Tibial artery (tissue), 4 donors: Measurements from ENCODE around the gene CCDC141.

Source experiments
- DNase-seq, 2 donors: peaks; one replicate each; pipeline ENCODE4 v3.0.0-alpha.2; 2019
- H3K27ac ChIP-seq, 2 donors: fragments of 200-600 bp; sonication (generic) in 1 of 2; 1 replicate in 1 of 2; 2 replicates in 1 of 2; pipeline ENCODE4 v1.5.1; 2018 to 2019; ENCODE audit warnings: mild to moderate bottlenecking in 1 of 2
- H3K27me3 ChIP-seq, 2 donors: fragments of 200-600 bp; sonication (generic) in 1 of 2; one replicate each; pipeline versions ENCODE4 v1.5.1 to v1.6.0; 2016 to 2019
- H3K36me3 ChIP-seq, 3 donors: fragments of 200-600 bp; sonication (generic) in 2 of 3; one replicate each; pipeline ENCODE4 v1.5.1; 2016 to 2019; ENCODE audit warnings: mild to moderate bottlenecking in 2 of 3
- H3K4me1 ChIP-seq, 4 donors: fragments of 200-600 bp; sonication (generic) in 2 of 4; 1 replicate in 3 of 4; 2 replicates in 1 of 4; pipeline ENCODE4 v1.5.1; 2016 to 2019
- H3K4me3 ChIP-seq, 2 donors: fragments of 200-600 bp; sonication (generic) in 1 of 2; 1 replicate in 1 of 2; 2 replicates in 1 of 2; pipeline ENCODE4 v1.5.1; 2018 to 2019; ENCODE audit warnings: mild to moderate bottlenecking in 2 of 2
- H3K9me3 ChIP-seq, 3 donors: fragments of 200-600 bp; sonication (generic) in 1 of 3; one replicate each; pipeline ENCODE4 v1.5.1; 2016 to 2019
- intact Hi-C: fragments of 100-400 bp; cut with DNase I; formaldehyde crosslinking; loops from one replicate; pipeline ENCODE4 v1.15.0; 2023; ENCODE audit warnings: low total_unique reads
- TF ChIP-seq, protein P1 (sequence below), 2 experiments: fragments of 200-600 bp in 1 of 2; fragments of 450-650 bp in 1 of 2; IDR thresholded peaks; one replicate each; pipeline ENCODE4 v1.5.1; 2017 to 2019; ENCODE audit warnings: antibody characterized with exemption in 2 of 2, mild to moderate bottlenecking in 1 of 2, moderate library complexity in 1 of 2

CCDC141 gene

GRCh38 chr2:178934571-178934970, 115.4 kb downstream of the CCDC141 start:
- intact Hi-C loops, result no loop called here

GRCh38 chr2:178933493-178933892, 116.4 kb downstream of the CCDC141 start:
- H3K27me3 ChIP-seq, result no peaks in the 10 kb centered on the region
- H3K36me3 ChIP-seq, result no peaks in the 10 kb centered on the region
- intact Hi-C loops, result no loop called here
- no peaks in the 10 kb centered on the region for H3K4me1 ChIP-seq
- TF ChIP-seq, protein P1, sequence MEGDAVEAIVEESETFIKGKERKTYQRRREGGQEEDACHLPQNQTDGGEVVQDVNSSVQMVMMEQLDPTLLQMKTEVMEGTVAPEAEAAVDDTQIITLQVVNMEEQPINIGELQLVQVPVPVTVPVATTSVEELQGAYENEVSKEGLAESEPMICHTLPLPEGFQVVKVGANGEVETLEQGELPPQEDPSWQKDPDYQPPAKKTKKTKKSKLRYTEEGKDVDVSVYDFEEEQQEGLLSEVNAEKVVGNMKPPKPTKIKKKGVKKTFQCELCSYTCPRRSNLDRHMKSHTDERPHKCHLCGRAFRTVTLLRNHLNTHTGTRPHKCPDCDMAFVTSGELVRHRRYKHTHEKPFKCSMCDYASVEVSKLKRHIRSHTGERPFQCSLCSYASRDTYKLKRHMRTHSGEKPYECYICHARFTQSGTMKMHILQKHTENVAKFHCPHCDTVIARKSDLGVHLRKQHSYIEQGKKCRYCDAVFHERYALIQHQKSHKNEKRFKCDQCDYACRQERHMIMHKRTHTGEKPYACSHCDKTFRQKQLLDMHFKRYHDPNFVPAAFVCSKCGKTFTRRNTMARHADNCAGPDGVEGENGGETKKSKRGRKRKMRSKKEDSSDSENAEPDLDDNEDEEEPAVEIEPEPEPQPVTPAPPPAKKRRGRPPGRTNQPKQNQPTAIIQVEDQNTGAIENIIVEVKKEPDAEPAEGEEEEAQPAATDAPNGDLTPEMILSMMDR (IDR thresholded peaks at IDR 0.05), result no peak
- H3K4me3 ChIP-seq, result no peak overlapping the region
- DNase-seq, result no peak
- H3K27ac ChIP-seq, result no peak overlapping the region
- H3K9me3 ChIP-seq, result peaks cover 0 to 14% (median 3%) of the 10 kb centered on the region in 3 donors

More at GRCh38 chr2:178934571-178934970, 115.4 kb downstream of the CCDC141 start:
- no peaks in the 10 kb centered on the region for H3K4me1 ChIP-seq
- TF ChIP-seq, protein P1 (IDR thresholded peaks at IDR 0.05), result no peak
- peaks cover 0 to 14% (median 3%) of the 10 kb centered on the region in 3 donors for H3K9me3 ChIP-seq
- DNase-seq, result no peak
- no peaks in the 10 kb centered on the region for H3K27me3 ChIP-seq
- no peaks in the 10 kb centered on the region for H3K36me3 ChIP-seq
- no peak overlapping the region for H3K4me3 ChIP-seq
- no peak overlapping the region for H3K27ac ChIP-seq

DNA sequence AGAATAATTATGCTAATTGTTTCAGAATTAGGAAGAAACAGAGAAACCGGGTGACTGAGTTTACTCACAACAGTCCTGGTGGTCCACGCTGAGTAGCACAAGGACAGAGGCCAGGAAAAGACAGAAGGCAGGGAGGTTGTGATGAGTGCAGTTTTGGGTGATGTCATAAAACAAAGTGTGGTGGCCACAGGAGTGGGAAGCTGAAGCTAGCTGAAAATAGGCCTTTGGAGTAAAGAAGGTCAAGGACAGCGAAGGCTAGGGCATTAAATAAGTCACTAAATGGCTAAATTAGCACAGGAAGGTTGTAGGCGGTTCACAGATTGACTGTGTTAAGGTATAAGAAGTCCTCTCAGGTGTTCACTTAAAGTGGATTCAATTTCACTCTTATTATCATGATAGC, 121.9 kb downstream of the CCDC141 start:
- Histone ChIP-seq H3K27me3 (no peaks in the 10 kb centered on the region), H3K4me3 (no peak overlapping the region), H3K9me3 (peaks cover 0 to 7% (median 0%) of the 10 kb centered on the region in 3 donors), H3K4me1 (no peaks in the 10 kb centered on the region), H3K27ac (no peak overlapping the region), H3K36me3 (no peaks in the 10 kb centered on the region)
- intact Hi-C loops, result no loop called here
- DNase-seq, result no peak
- TF ChIP-seq, protein P1 (IDR thresholded peaks at IDR 0.05), result no peak

GRCh38 chr2:178927173-178927572, 122.8 kb downstream of the CCDC141 start:
- H3K4me3 ChIP-seq, result no peak overlapping the region
- H3K36me3 ChIP-seq, result no peaks in the 10 kb centered on the region
- H3K9me3 ChIP-seq, result peaks cover 0 to 7% (median 0%) of the 10 kb centered on the region in 3 donors
- no peaks in the 10 kb centered on the region for H3K4me1 ChIP-seq
- intact Hi-C loops, result no loop called here
- H3K27ac ChIP-seq, result no peak overlapping the region
- DNase-seq, result no peak
- H3K27me3 ChIP-seq, result no peaks in the 10 kb centered on the region
- TF ChIP-seq, protein P1 (IDR thresholded peaks at IDR 0.05), result no peak

GRCh38 chr2:178924817-178925216, 125.1 kb downstream of the CCDC141 start:
- Histone ChIP-seq H3K4me1 (no peaks in the 10 kb centered on the region), H3K4me3 (no peak overlapping the region), H3K27ac (no peak overlapping the region), H3K27me3 (no peaks in the 10 kb centered on the region), H3K36me3 (no peaks in the 10 kb centered on the region), H3K9me3 (no peaks in the 10 kb centered on the region)
- TF ChIP-seq, protein P1 (IDR thresholded peaks at IDR 0.05), result no peak
- no peak for DNase-seq
- intact Hi-C loops, result no loop called here

DNA sequence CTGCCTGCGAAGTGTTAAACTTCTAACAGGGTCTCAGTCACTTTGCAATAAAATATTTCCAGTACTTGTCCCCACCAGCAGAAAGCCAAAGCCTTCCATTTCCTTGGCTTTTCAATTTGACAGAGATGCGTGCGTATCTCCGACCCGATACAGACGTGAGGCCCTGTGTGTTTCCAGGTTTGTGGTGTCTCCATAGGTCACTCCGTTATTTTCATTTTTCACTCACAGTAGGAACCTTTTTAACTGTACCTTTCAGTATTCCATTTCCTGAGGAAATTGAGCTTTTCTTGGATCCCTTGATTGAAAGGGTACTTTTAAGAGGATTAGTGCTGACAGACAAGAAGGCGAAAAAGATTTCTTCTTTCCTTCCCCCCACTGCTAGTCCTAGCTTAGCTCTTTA, 126.4 kb downstream of the CCDC141 start:
- Histone ChIP-seq H3K27ac (no peak overlapping the region), H3K4me1 (no peaks in the 10 kb centered on the region), H3K27me3 (no peaks in the 10 kb centered on the region), H3K4me3 (no peak overlapping the region), H3K9me3 (no peaks in the 10 kb centered on the region), H3K36me3 (no peaks in the 10 kb centered on the region)
- no peak for DNase-seq
- intact Hi-C loops, result no loop called here
- TF ChIP-seq, protein P1 (IDR thresholded peaks at IDR 0.05), result no peak
